ENCODE measurements around the gene C17orf100. TPM values are rescaled to one million over a fixed set of nuclear protein-coding genes. Genes with fewer than 3 reads are reported as not detected.

The C17orf100 gene
- total RNA-seq (2021), result 0.70 and 1.1 TPM in 2 replicates
- long read RNA-seq, transcript C17orf100-201 (1 exons, 1,756 nt), result major isoform, 6 of 6 reads
- long read RNA-seq, partial matches to known transcripts, result 0 of 6 reads
- long read RNA-seq, other reads (novel, unspliced or antisense), result 0 of 6 reads

DNA sequence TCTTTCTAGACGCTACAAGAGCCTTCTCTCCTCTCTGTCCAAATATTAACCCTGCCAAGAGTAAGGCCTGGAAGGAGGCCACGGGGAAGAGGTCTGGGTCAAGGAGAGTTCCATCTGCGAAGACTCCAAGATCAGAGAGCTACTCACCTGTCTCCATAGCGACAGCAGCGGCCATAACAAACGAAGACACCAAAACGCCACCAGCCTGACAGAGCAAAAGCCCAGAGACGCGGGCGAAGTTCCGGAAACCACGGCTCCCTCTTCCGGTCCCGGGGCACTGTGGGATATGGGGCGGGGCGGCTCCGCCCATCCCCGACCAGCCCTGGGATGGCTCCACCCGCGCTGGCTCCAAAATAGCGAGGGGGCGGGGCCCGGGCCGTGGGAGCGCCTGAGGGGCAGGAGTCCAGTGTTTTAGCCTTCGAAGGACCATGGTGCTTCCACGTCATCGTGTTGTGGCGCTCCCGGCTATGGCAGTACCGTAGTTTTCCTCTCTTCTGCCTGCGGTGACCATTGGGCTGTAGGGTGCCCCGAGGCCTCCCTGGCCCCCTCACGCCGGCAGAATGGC, at the start of gene C17orf100, which contains the start of gene MED31:
Gene C17orf100, plus strand, starts transcription at position 409 of the 565 bp plus-strand sequence. Its CDS starts 152 bp downstream, at position 561.
Gene MED31, minus strand, starts transcription at position 252 of the 565 bp plus-strand sequence. Its CDS starts 77 bp downstream, at position 175.
- peaks cover 16% of the 10 kb centered on the region; the same call in 1 of the 2 replicates for H3K27me3 ChIP-seq (ENCODE audit: insufficient read depth, low read length)
- H2AK5ac ChIP-seq (ENCODE audit: insufficient read length, low read length), result no peak within 1 kb of the TSS
- no peak within 1 kb of the TSS for H2BK5ac ChIP-seq (ENCODE audit: insufficient read length, low read length)
- no peak within 1 kb of the TSS for H2BK12ac ChIP-seq (ENCODE audit: insufficient read length, low read depth, low read length)
- H2BK20ac ChIP-seq (ENCODE audit: low read depth, low read length, poor library complexity, severe bottlenecking), result no peak within 1 kb of the TSS
- H2BK120ac ChIP-seq (ENCODE audit: low read depth, low read length, poor library complexity, severe bottlenecking), result no peak within 1 kb of the TSS
- H2BK15ac ChIP-seq (ENCODE audit: low read depth, low read length), result no peak within 1 kb of the TSS
- peaks cover 43% of the 10 kb centered on the region for H3K27me3 Mint-ChIP-seq (ENCODE audit: low read depth)
- H3K18ac ChIP-seq (ENCODE audit: insufficient read length, low read depth, low read length), result peak within 1 kb of the TSS; percentile 55
- H3K9me3 Mint-ChIP-seq, result no peaks in the 10 kb centered on the region
- no peak within 1 kb of the TSS for H3K4ac ChIP-seq (ENCODE audit: low read depth, low read length)
- H3K36me3 Mint-ChIP-seq (ENCODE audit: insufficient read depth in 1 of 3, low read depth in 3 of 3), result peaks cover 2 to 29% (median 25%) of the 10 kb centered on the region in 3 experiments; a peak in 6 of 7 replicates
- H3K23ac ChIP-seq (ENCODE audit: insufficient read length, low read depth, low read length), result no peak within 1 kb of the TSS
- peak within 1 kb of the TSS; percentile 92 to 95 (median 95); a peak in 6 of 7 replicates for H3K27ac Mint-ChIP-seq
- no peak within 1 kb of the TSS for H4K91ac ChIP-seq (ENCODE audit: insufficient read length, low read depth, low read length)
- no peak within 1 kb of the TSS for H3T11ph ChIP-seq (ENCODE audit: low read length)
- H4K8ac ChIP-seq (replicated peaks; ENCODE audit: insufficient read length, low read depth, low read length), result no peak within 1 kb of the TSS
- H3K4me1 Mint-ChIP-seq, result peaks cover 33 to 43% of the 10 kb centered on the region in 2 experiments
- H3K14ac ChIP-seq (ENCODE audit: insufficient read depth, low read length), result peak within 1 kb of the TSS; percentile 67; the same call in 1 of the 2 replicates
- peak within 1 kb of the TSS; percentile 79 for H3K9ac ChIP-seq (ENCODE audit: extremely low read depth, insufficient read length, low read length)
- H3K4me1 ChIP-seq (ENCODE audit: insufficient read depth, low read length), result peaks cover 4% of the 10 kb centered on the region
- H3K23me2 ChIP-seq (ENCODE audit: insufficient read length, low read depth, low read length, poor library complexity, severe bottlenecking), result peaks cover 14% of the 10 kb centered on the region
- peak within 1 kb of the TSS; percentile 96 for H3K4me2 ChIP-seq (ENCODE audit: insufficient read depth, insufficient read length, low read length)
- H3K9me3 ChIP-seq (ENCODE audit: control insufficient read depth, low read depth, low read length), result no peaks in the 10 kb centered on the region
- H2AFZ ChIP-seq (ENCODE audit: low read length), result peak within 1 kb of the TSS; percentile 10
- H3K79me2 ChIP-seq (ENCODE audit: insufficient read depth, low read length), result no peaks in the 10 kb centered on the region; the same call in 1 of the 2 replicates
- TF ChIP-seq, protein P1, sequence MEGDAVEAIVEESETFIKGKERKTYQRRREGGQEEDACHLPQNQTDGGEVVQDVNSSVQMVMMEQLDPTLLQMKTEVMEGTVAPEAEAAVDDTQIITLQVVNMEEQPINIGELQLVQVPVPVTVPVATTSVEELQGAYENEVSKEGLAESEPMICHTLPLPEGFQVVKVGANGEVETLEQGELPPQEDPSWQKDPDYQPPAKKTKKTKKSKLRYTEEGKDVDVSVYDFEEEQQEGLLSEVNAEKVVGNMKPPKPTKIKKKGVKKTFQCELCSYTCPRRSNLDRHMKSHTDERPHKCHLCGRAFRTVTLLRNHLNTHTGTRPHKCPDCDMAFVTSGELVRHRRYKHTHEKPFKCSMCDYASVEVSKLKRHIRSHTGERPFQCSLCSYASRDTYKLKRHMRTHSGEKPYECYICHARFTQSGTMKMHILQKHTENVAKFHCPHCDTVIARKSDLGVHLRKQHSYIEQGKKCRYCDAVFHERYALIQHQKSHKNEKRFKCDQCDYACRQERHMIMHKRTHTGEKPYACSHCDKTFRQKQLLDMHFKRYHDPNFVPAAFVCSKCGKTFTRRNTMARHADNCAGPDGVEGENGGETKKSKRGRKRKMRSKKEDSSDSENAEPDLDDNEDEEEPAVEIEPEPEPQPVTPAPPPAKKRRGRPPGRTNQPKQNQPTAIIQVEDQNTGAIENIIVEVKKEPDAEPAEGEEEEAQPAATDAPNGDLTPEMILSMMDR (conservative IDR thresholded peaks at IDR 0.05), result no peak
- no peak within 1 kb of the TSS for H4K5ac ChIP-seq (ENCODE audit: insufficient read length, low read depth, low read length)
- no peaks in the 10 kb centered on the region for H4K20me1 ChIP-seq (ENCODE audit: control insufficient read depth, insufficient read depth, insufficient read length)
- WGBS (ENCODE audit: extremely low coverage, insufficient read length, low lambda C conversion rate), result no CpG with 5 or more reads among the region's 35 CpGs
- peak; percentile 98 for DNase-seq
- H3K4me3 Mint-ChIP-seq, result peak within 1 kb of the TSS; percentile 97 to 98
- no peak within 1 kb of the TSS for H3K56ac ChIP-seq (ENCODE audit: insufficient read length, low read depth, low read length)
- peaks cover 3% of the 10 kb centered on the region for H3K79me1 ChIP-seq (ENCODE audit: insufficient read depth, low read depth, low read length, poor library complexity, severe bottlenecking)
- peak within 1 kb of the TSS; percentile 69 for H3K27ac ChIP-seq (ENCODE audit: insufficient read length, low read depth, low read length)

Measured in H9 (cell line).